HG03108 (cell line): ENCODE data around the gene BCL2L13.

Experiments used
- ATAC-seq: cut with Tn5 transposase; IDR thresholded peaks from one replicate; pipeline ENCODE4 v1.9.1; 2021; ENCODE audit warnings: moderate library complexity; ENCODE audit not compliant: unreplicated experiment

The BCL2L13 gene, protein sequence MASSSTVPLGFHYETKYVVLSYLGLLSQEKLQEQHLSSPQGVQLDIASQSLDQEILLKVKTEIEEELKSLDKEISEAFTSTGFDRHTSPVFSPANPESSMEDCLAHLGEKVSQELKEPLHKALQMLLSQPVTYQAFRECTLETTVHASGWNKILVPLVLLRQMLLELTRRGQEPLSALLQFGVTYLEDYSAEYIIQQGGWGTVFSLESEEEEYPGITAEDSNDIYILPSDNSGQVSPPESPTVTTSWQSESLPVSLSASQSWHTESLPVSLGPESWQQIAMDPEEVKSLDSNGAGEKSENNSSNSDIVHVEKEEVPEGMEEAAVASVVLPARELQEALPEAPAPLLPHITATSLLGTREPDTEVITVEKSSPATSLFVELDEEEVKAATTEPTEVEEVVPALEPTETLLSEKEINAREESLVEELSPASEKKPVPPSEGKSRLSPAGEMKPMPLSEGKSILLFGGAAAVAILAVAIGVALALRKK

GRCh38 chr22:17638432-17639246 lies at the start of gene BCL2L13:
Gene BCL2L13 (plus strand): TSS chr22:17638757. CDS start chr22:17655712, 16,955 bp downstream.
- peak; percentile 97 for ATAC-seq

DNA sequence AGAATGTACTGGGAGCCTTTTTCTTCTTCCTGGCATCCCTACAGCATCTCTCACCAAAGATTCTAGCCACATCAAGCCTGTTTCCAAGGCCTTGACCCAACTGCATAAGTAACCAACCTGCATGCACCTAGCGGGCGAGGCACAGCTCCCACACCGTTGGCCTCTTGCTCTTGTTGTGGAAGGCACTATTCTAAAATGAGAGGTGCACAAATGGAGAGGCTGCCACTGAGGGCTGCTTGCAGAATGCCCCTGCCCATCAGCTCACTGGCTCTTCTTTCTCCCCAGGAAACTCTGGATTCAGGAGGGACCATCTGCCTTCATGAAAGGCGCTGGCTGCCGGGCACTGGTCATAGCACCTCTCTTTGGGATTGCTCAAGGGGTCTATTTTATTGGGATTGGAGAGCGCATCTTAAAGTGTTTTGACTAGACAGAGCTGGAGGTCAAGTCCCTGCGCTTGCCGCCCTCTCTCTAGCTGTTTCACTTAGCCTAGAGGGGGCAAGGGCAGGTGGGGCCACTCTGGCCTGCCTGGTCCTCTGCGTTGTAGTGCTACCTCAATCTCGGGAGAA lies 48.7 kb upstream of the BCL2L13 start:
- ATAC-seq, result no peak

DNA sequence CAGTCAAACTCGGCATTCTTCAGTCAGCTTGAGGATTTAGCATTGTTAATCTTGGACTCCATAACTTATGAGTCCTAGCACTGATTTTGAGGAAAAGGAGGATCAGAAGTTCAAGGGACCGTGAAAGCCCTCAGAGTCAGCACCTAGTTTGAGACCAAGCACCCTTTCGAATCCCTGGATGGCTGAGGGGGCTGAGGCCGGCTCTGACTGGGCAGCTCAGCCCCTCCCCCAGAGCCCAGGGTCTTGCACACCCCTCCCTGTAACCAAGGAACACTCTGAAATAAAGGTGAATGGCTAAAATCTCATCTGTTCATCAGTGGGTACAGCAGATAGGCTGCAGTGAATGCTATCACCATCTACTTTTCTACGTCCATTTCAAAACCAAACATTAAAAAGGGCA lies 48.0 kb upstream of the BCL2L13 start:
- ATAC-seq, result no peak

DNA sequence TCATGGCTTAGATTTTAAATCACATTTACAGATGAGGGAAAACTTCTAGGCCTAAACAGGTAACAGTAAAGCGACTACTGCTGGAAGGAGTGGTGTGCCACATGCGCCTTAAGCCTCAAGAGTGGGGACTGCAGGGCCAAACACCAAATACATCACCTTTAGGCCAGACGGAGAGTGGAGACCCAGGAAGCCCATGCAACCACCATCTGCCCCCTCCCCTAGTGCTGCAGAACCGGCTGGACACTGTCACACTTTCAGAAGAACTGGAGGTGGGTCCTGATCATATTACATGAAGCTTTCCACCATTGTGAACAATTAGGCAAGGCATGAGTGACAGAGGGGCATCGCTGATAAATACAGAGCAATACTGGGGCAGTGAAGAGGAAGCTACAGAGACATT lies 46.4 kb upstream of the BCL2L13 start:
- no peak for ATAC-seq

DNA sequence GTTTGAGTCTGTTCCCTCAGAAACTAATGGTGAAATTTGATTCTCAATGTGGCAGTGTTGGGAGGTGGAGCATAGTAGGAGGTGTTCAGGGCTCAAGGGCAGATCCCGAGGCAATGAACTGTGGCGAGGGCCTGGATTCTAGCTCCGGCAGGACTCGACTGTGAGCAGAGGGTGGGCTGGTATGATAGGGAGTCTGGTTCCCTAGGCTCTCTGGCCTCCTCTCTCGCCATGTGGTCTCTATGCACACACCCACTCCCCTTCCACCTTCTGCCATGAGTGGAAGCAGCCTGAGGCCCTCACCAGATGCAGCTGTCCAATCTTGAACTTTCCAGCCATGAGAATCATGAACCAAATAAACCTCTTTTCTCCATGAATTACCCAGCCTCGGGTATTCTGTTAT lies 42.3 kb upstream of the BCL2L13 start:
- ATAC-seq, result no peak

DNA sequence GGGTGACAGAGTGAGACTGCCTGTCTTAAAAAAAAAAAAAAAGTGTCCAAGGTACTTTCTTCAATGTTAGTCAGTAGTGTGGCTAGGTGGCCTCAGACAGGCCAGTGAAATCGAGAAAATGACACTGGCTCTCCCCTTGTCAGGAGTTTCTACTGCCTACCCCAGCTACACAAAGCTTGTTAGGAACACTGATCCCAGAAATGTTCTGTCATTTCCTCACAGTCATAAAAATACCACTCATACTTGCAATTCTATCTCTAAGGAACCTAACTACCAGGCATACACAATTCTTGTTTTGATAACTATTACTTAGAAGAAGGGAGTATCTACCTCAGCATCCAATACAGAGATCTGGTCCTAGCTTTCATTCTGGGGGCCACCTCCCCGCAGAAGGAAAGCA lies 41.3 kb upstream of the BCL2L13 start:
- ATAC-seq, result no peak

- ATAC-seq, result no peak
These were observed 40.2 kb upstream of the BCL2L13 start for GRCh38 chr22:17598318-17598717.

DNA sequence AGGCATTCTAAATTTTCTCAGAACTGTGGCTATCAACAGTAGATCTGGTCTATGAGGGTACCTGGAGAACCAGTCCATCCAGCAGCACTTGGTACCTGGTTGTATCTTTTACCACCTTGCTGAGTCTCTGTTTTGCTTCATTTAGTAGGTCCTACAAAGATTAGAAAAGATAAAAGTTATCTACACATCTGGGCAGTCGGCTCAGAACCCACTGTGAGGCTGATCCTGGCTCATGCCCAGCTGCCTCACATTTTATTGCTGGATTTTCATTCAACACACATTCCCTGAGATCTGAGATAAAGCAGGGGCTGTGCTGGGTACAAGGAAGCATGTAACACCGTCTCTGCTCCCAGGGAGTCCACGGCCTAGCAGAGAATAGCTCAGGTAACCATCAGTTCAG lies 37.5 kb upstream of the BCL2L13 start:
- ATAC-seq, result no peak

- no peak for ATAC-seq
These were observed 34.9 kb upstream of the BCL2L13 start for GRCh38 chr22:17603668-17604067.

- no peak for ATAC-seq
These were observed 32.1 kb upstream of the BCL2L13 start for GRCh38 chr22:17606496-17606895.

GRCh38 chr22:17607891-17608521 lies 30.6 kb upstream of the BCL2L13 start:
- no peak for ATAC-seq

- no peak for ATAC-seq
These were observed 26.5 kb upstream of the BCL2L13 start for GRCh38 chr22:17612057-17612456.

DNA sequence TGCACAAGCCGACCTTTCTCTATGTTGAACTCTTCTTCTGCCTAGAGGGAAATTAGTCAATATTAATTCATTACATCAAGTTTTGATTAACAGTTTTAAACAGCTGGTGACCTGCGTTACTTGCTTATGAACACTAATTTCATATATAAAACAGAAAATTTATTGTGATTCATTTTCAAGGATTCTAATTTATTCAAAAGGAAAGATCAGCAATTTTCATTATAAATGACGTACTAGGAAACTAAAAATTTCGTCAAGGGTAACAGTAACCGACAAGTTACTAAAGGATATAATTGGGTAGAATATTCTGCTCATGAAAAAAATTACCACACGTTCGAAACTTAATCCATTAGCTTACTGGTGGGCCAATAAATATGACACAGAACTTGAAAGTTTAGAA lies 25.3 kb upstream of the BCL2L13 start:
- ATAC-seq, result no peak

DNA sequence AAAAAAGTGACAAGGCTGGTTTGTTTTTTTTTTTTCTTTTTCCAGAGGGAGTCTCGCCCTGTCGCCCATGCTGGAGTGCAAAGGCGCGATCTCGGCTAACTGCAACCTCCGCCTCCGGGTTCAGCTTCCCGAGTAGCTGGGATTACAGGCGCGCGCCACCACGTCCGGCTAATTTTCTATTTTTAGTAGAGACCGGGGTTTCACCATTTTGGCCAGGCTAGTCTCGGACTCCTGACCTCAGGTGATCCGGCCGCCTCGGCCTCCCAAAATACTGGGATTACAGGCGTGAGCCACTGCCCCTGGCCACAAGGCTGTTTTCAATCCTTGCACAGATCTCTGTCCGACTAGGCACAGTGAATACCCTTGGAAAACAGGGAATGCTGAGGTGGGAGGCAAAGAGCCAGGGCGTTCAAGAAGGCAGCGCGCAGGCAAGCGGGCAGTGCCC lies 10.6 kb upstream of the BCL2L13 start:
- no peak for ATAC-seq

DNA sequence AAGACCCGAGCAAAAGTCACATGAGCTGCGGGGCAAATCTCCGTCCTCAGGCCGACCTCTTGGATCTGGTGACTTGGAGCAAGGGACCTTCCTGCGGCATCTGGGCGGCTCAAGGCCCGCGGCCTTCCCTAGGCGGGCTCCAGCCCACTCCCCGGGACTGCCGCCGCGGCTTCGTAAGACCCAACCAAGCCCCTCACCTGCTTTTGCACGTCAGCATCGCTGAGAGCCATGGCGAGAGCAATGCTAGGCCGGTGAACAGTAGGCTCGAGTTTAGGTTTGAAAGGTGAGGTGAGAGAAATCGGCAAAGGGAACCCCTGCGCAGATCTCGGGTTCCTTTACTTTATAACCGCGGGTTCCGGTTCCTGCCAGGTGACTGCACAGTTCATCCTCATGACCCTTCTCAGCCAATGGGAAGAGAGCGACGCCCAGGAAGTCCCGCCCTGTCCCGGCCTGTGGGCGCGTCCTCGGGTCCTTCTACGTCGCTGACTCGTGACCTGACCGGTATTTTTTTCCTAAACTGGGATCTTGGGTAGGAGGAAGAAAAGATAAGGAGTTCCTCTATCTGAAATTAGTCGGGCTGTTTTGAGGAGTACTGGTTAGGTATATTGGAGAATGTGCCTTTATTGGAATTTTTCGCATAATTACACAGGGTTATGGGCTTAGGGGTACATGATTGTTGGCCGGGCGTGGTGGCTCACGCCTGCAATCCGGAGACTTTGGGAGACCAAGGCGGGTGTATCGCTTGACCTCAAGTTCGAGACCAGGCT lies 10.0 kb upstream of the BCL2L13 start, which contains the start of gene ATP6V1E1:
TSS of gene ATP6V1E1 (minus strand) at position 344 of the 767 bp plus-strand sequence. CDS start at position 230, 114 bp downstream.
- ATAC-seq, result peak; percentile 100

- no peak for ATAC-seq
These were observed 9.4 kb upstream of the BCL2L13 start for GRCh38 chr22:17629173-17629489.

DNA sequence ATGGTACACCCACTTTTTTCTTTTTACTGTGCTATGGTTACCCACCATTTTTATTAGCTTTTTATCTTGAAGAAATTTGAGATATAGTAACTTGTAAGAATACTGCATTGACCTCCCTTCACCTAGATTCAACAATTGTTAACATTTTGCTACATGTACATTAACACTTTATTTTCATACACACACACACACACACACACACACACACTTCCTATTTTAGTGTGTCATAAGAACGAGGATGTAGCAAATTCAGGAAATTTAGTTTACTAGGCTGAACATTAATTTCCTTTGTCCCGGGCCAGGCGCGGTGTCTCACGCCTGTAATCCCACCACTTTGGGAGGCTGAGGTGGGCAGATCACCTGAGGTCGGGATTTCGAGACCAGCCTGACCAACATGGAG lies 8.9 kb upstream of the BCL2L13 start:
- no peak for ATAC-seq

DNA sequence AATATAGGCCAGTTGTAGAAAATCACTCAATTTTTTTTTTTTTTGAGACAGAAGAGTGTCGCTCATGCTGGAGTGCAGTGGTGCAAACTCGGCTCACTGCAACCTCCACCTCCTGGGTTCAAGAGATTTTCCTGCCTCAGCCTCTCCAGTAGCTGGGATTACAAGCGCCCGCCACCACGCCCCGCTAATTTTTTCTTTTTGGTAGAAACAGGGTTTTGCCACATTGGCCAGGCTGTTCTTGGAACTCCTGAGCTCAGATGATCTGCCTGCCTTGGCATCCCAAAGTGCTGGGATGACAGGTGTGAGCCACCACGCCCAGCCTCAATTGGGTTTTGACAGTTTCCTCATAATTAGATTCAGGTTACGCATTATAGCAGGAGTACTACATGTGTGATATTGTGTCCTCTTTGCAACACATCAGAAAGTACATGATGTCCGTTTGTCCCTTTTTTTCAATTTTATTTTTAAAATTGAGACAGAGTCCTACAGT lies 7.4 kb upstream of the BCL2L13 start:
- ATAC-seq, result no peak

DNA sequence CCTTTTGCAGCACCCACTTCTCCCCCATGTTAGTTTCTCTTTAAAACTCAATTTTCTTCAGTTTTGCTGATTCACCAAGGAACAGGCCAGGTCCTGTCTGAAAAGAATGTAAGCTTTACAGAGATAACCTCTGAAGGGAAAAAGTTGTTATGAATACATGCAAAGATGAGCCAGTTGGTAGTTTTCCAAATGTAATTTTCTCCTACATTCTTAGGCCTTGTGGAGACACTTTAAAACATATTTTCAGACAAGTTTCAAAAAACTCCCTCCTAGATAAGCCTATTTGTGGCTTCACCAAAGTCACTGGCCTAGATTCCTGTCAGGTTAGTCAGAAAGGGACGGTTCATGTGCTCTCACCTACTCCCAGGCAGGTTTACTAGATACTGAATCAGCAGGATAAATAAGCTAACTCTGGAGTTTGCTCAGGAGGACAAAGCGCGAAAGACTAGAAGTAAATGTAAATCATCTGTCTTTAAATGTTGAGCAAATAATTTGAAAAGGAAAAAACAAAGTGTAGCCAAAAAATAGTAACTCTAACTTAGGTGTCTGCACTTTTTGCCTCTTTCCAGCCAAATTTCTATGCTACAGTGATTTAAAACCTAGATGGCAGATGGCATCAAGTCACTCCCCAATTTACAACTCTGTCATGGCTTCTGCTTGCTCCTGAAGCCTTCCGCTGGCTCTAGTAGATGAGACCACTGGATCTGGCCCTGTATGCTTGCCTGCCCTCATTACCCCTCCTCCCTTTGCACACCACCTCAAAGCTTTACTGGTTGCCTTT lies 5.2 kb upstream of the BCL2L13 start:
- no peak for ATAC-seq

- ATAC-seq, result no peak
These were observed 4.6 kb upstream of the BCL2L13 start for GRCh38 chr22:17633998-17634323.
